ENCODE measurements around the gene CENPS. TPM values are rescaled to one million over a fixed set of nuclear protein-coding genes. Genes with fewer than 3 reads are reported as not detected.
A peak's percentile ranks its signal among the peaks of the same experiment; 100 is the strongest.

Gene CENPS
- total and polyA plus RNA-seq, 9 of the 15 experiments (the other 6 are each of a cell fraction or from before 2014, with no cell fraction given): 10.2 to 36.0 (median 26.0) TPM

GRCh38 chr1:10472220-10473144 is 42.2 kb downstream of the CENPS start, which contains the start of gene DFFA (continued):
- TF ChIP-seq, protein P1, sequence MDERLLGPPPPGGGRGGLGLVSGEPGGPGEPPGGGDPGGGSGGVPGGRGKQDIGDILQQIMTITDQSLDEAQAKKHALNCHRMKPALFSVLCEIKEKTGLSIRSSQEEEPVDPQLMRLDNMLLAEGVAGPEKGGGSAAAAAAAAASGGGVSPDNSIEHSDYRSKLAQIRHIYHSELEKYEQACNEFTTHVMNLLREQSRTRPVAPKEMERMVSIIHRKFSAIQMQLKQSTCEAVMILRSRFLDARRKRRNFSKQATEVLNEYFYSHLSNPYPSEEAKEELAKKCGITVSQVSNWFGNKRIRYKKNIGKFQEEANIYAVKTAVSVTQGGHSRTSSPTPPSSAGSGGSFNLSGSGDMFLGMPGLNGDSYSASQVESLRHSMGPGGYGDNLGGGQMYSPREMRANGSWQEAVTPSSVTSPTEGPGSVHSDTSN (CRISPR knock-in tag; IDR thresholded peaks at IDR 0.05; ENCODE audit: low read depth): no peak
- TF ChIP-seq, protein P1 (tag; conservative IDR thresholded peaks at IDR 0.05; ENCODE audit: low read depth): 0 out of 2 replicates have a peak, but pooled peaks have one; percentile 7
- TF ChIP-seq, protein P2, sequence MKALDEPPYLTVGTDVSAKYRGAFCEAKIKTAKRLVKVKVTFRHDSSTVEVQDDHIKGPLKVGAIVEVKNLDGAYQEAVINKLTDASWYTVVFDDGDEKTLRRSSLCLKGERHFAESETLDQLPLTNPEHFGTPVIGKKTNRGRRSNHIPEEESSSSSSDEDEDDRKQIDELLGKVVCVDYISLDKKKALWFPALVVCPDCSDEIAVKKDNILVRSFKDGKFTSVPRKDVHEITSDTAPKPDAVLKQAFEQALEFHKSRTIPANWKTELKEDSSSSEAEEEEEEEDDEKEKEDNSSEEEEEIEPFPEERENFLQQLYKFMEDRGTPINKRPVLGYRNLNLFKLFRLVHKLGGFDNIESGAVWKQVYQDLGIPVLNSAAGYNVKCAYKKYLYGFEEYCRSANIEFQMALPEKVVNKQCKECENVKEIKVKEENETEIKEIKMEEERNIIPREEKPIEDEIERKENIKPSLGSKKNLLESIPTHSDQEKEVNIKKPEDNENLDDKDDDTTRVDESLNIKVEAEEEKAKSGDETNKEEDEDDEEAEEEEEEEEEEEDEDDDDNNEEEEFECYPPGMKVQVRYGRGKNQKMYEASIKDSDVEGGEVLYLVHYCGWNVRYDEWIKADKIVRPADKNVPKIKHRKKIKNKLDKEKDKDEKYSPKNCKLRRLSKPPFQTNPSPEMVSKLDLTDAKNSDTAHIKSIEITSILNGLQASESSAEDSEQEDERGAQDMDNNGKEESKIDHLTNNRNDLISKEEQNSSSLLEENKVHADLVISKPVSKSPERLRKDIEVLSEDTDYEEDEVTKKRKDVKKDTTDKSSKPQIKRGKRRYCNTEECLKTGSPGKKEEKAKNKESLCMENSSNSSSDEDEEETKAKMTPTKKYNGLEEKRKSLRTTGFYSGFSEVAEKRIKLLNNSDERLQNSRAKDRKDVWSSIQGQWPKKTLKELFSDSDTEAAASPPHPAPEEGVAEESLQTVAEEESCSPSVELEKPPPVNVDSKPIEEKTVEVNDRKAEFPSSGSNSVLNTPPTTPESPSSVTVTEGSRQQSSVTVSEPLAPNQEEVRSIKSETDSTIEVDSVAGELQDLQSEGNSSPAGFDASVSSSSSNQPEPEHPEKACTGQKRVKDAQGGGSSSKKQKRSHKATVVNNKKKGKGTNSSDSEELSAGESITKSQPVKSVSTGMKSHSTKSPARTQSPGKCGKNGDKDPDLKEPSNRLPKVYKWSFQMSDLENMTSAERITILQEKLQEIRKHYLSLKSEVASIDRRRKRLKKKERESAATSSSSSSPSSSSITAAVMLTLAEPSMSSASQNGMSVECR (CRISPR knock-in tag; IDR thresholded peaks at IDR 0.05): peak; percentile 98
- TF ChIP-seq BRD9 (IDR thresholded peaks at IDR 0.05; ENCODE audit: low read depth, partially characterized antibody) (no peak), NR3C1 (CRISPR knock-in tag; IDR thresholded peaks at IDR 0.05) (no peak), ZNF311 (CRISPR knock-in tag; IDR thresholded peaks at IDR 0.05) (peak; percentile 66; the same call in 1 of the 2 replicates), ZNF444 (CRISPR knock-in tag; IDR thresholded peaks at IDR 0.05) (no peak), RAD21 (CRISPR knock-in tag; conservative IDR thresholded peaks at IDR 0.05 in 1 of 2, IDR thresholded peaks at IDR 0.05 in 1 of 2) (no peak), BCOR (IDR thresholded peaks at IDR 0.05) (no peak), TAF9B (IDR thresholded peaks at IDR 0.05; ENCODE audit: partially characterized antibody) (peak; percentile 63), NFYB (IDR thresholded peaks at IDR 0.05; ENCODE audit: extremely low read depth, insufficient read length) (peak; percentile 20), ZNF224 (CRISPR knock-in tag; IDR thresholded peaks at IDR 0.05) (peak; percentile 80), ZNF124 (CRISPR knock-in tag; IDR thresholded peaks at IDR 0.05) (no peak), ZC3H4 (CRISPR knock-in tag; IDR thresholded peaks at IDR 0.05; ENCODE audit: borderline replicate concordance) (no peak), NR1H2 (CRISPR knock-in tag; IDR thresholded peaks at IDR 0.05) (no peak), KDM5B (IDR thresholded peaks at IDR 0.05; ENCODE audit: insufficient replicate concordance, low read depth, low read length) (peak; percentile 63), BCL6 (CRISPR knock-in tag; IDR thresholded peaks at IDR 0.05) (peak; percentile 6; the same call in 1 of the 2 replicates)
- TF ChIP-seq, protein P3, sequence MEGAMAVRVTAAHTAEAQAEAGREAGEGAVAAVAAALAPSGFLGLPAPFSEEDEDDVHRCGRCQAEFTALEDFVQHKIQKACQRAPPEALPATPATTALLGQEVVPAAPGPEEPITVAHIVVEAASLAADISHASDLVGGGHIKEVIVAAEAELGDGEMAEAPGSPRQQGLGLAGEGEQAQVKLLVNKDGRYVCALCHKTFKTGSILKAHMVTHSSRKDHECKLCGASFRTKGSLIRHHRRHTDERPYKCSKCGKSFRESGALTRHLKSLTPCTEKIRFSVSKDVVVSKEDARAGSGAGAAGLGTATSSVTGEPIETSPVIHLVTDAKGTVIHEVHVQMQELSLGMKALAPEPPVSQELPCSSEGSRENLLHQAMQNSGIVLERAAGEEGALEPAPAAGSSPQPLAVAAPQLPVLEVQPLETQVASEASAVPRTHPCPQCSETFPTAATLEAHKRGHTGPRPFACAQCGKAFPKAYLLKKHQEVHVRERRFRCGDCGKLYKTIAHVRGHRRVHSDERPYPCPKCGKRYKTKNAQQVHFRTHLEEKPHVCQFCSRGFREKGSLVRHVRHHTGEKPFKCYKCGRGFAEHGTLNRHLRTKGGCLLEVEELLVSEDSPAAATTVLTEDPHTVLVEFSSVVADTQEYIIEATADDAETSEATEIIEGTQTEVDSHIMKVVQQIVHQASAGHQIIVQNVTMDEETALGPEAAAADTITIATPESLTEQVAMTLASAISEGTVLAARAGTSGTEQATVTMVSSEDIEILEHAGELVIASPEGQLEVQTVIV (CRISPR knock-in tag; IDR thresholded peaks at IDR 0.05; ENCODE audit: borderline replicate concordance): no peak

All from K562 (cell line).